ENCODE data around the gene RABL6. TPM values are rescaled to one million over a fixed set of nuclear protein-coding genes. Genes with fewer than 3 reads are reported as not detected.

The RABL6 gene
- total and polyA plus RNA-seq, 2 of the 4 experiments (the other 2 are of a cell fraction), result 37.1 to 47.5 TPM

DNA sequence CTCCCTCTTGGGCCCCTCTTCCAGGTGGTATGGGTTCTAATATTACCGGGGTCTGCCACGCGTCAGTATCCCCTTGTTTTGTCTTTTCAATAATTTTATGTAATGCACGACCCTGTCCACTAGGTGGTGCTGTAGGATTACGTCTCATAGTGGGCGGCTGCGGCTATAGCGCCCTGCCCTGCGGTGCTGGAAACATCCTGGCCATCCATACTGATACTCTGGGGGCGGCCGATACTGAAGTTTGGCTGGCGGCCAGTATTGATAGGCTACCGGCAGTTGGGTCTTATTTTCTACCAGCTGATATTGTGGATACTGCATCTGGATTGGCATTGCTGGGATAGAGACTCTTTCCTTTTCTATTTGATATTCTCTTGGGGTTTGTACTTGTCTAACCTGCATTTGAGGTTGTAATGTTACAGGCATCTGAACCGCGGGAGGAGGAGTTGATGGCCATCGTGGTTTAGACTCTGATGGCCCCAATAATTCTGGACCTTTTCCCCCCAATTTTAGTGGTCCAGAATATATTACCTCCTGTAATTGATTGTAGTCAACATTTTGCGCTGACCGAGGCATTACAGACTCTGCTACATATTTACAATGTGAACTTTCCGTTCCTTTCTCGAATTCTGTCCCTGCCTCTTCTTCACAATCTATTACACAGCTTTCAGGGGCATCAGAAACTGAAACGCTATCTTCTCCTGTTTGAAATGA lies 19.9 kb upstream of the RABL6 start:
- intact Hi-C loops (cut with micrococcal nuclease), result loop anchor here (1.0 kb wide), 2 partner anchors 241 to 247 kb away; no protein-coding TSS in a partner anchor
- Histone ChIP-seq H3K56ac (ENCODE audit: extremely low read depth, insufficient read depth, low read length) (no peak overlapping the region), H2AFZ (replicated peaks; ENCODE audit: low read length, poor library complexity) (peak overlapping the region; percentile 41), H4K5ac (ENCODE audit: low read depth, low read length) (no peak overlapping the region), H4K91ac (ENCODE audit: insufficient read depth, low read depth, low read length) (no peak overlapping the region), H3K9me1 (ENCODE audit: insufficient read depth, low read length) (no peaks in the 10 kb centered on the region), H3K4me3 (ENCODE audit: insufficient read depth, low read depth, low read length) (no peak overlapping the region), H2BK15ac (ENCODE audit: low read depth, low read length) (no peak overlapping the region), H2BK5ac (ENCODE audit: low read depth, low read length, poor library complexity, severe bottlenecking) (no peak overlapping the region), H3K27me3 (ENCODE audit: control insufficient read depth, insufficient read depth, low read length) (peaks cover 5% of the 10 kb centered on the region; the same call in 1 of the 2 replicates), H4K8ac (ENCODE audit: low read depth in 2 of 2, low read length in 2 of 2) (no peak overlapping the region), H4K20me1 (ENCODE audit: insufficient read depth, low read length) (peaks cover 9% of the 10 kb centered on the region), H3K79me1 (ENCODE audit: low read depth in 1 of 2, low read length in 2 of 2) (peaks cover 3 to 17% of the 10 kb centered on the region in 2 experiments; a peak in 3 of 4 replicates), H3K27ac (ENCODE audit: insufficient read depth, low read length) (no peak overlapping the region), H2AK9ac (replicated peaks; ENCODE audit: low read depth, low read length, poor library complexity) (peak overlapping the region; percentile 77), H3K9me3 (ENCODE audit: control insufficient read depth, insufficient read depth, low read length) (no peaks in the 10 kb centered on the region), H2BK20ac (ENCODE audit: low read depth, low read length) (no peak overlapping the region), H3K23ac (ENCODE audit: low read depth, low read length) (no peak overlapping the region), H3K36me3 (ENCODE audit: control insufficient read depth, insufficient read depth, low read length) (peaks cover 3% of the 10 kb centered on the region; the same call in 1 of the 2 replicates), H3K4me2 (ENCODE audit: low read depth, low read length) (peak overlapping the region; percentile 17; the same call in 1 of the 2 replicates), H2BK120ac (ENCODE audit: low read depth, low read length) (no peak overlapping the region), H2AK5ac (ENCODE audit: low read depth, low read length) (no peak overlapping the region), H3K14ac (replicated peaks; ENCODE audit: low read depth, low read length) (no peak overlapping the region), H3K9ac (ENCODE audit: low read depth, low read length) (no peak overlapping the region), H3K4ac (ENCODE audit: low read depth, low read length) (no peak overlapping the region), H3K18ac (ENCODE audit: low read depth, low read length) (no peak overlapping the region), H3K4me1 (ENCODE audit: control insufficient read depth, insufficient read depth, low read length) (peaks cover 5% of the 10 kb centered on the region; the same call in 1 of the 2 replicates)
- ATAC-seq (ENCODE audit: low read depth) (no peak), DNase-seq (peak; percentile 42)
- CTCF ChIA-PET, result interaction anchor here (1.2 kb wide), 1 partner anchor 247 kb away, joined by 4 read pairs; no protein-coding TSS in a partner anchor
- in situ Hi-C loops (cut with MboI; ENCODE audit: low sequenced_read_pairs), result loop anchor here (10.0 kb wide), 1 partner anchor 247 kb away; the partner anchor contains the start of gene FUT7
- dilution Hi-C loops (cut with HindIII; ENCODE audit: low sequenced_read_pairs, unreplicated experiment), result no loop called here
- TF ChIP-seq RCOR1 (IDR thresholded peaks at IDR 0.05; ENCODE audit: insufficient replicate concordance, low read length), result no peak
- TF ChIP-seq RAD21 (IDR thresholded peaks at IDR 0.05; ENCODE audit: low read length), result peak; percentile 88
- TF ChIP-seq, protein P1, sequence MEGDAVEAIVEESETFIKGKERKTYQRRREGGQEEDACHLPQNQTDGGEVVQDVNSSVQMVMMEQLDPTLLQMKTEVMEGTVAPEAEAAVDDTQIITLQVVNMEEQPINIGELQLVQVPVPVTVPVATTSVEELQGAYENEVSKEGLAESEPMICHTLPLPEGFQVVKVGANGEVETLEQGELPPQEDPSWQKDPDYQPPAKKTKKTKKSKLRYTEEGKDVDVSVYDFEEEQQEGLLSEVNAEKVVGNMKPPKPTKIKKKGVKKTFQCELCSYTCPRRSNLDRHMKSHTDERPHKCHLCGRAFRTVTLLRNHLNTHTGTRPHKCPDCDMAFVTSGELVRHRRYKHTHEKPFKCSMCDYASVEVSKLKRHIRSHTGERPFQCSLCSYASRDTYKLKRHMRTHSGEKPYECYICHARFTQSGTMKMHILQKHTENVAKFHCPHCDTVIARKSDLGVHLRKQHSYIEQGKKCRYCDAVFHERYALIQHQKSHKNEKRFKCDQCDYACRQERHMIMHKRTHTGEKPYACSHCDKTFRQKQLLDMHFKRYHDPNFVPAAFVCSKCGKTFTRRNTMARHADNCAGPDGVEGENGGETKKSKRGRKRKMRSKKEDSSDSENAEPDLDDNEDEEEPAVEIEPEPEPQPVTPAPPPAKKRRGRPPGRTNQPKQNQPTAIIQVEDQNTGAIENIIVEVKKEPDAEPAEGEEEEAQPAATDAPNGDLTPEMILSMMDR (conservative IDR thresholded peaks at IDR 0.05; ENCODE audit: low read depth, low read length), result peak; percentile 81
- no peak for TF ChIP-seq MAFK (IDR thresholded peaks at IDR 0.05; ENCODE audit: low read depth, low read length)
- TF ChIP-seq, protein P2, sequence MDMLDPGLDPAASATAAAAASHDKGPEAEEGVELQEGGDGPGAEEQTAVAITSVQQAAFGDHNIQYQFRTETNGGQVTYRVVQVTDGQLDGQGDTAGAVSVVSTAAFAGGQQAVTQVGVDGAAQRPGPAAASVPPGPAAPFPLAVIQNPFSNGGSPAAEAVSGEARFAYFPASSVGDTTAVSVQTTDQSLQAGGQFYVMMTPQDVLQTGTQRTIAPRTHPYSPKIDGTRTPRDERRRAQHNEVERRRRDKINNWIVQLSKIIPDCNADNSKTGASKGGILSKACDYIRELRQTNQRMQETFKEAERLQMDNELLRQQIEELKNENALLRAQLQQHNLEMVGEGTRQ (IDR thresholded peaks at IDR 0.05; ENCODE audit: low read depth, low read length), result no peak
- TF ChIP-seq SMC3 (IDR thresholded peaks at IDR 0.05; ENCODE audit: low read depth, low read length), result peak; percentile 68
- TF ChIP-seq CHD1 (IDR thresholded peaks at IDR 0.05; ENCODE audit: low read depth, low read length), result no peak
- TF ChIP-seq RFX5 (IDR thresholded peaks at IDR 0.05; ENCODE audit: low read depth, low read length), result no peak
- TF ChIP-seq, protein P3, sequence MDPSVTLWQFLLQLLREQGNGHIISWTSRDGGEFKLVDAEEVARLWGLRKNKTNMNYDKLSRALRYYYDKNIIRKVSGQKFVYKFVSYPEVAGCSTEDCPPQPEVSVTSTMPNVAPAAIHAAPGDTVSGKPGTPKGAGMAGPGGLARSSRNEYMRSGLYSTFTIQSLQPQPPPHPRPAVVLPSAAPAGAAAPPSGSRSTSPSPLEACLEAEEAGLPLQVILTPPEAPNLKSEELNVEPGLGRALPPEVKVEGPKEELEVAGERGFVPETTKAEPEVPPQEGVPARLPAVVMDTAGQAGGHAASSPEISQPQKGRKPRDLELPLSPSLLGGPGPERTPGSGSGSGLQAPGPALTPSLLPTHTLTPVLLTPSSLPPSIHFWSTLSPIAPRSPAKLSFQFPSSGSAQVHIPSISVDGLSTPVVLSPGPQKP (IDR thresholded peaks at IDR 0.05; ENCODE audit: borderline replicate concordance, low read depth, low read length), result no peak
- TF ChIP-seq NFE2L2 (IDR thresholded peaks at IDR 0.05; ENCODE audit: low read depth, low read length), result no peak
- POLR2A ChIA-PET (ENCODE audit: unreplicated experiment), result no interaction called here
- no CpG with 5 or more reads among the region's 21 CpGs for WGBS, 2 experiments (ENCODE audit: extremely low coverage in 2 of 2, insufficient read length in 1 of 2)
- no TSS peak for BruUV-seq (replicated peaks)

Measured in IMR-90 (cell line).